OCI-LY3 (cell line): ENCODE measurements around the gene PLPP3.

Experiments
- EZH2phosphoT487 ChIP-seq: fragments of 200-600 bp; shearing (Covaris generic); IDR thresholded peaks from 2 replicates; pipeline ENCODE4 v1.6.1; 2018; ENCODE audit warnings: antibody characterized with exemption, mixed run types, low read depth
- TF ChIP-seq, protein P1 (sequence below): fragments of 200-600, 300-600 bp; sonication (generic); IDR thresholded peaks from 2 replicates; pipeline ENCODE4 v1.5.1; 2014; ENCODE audit warnings: antibody characterized with exemption, low read length, low read depth

DNA sequence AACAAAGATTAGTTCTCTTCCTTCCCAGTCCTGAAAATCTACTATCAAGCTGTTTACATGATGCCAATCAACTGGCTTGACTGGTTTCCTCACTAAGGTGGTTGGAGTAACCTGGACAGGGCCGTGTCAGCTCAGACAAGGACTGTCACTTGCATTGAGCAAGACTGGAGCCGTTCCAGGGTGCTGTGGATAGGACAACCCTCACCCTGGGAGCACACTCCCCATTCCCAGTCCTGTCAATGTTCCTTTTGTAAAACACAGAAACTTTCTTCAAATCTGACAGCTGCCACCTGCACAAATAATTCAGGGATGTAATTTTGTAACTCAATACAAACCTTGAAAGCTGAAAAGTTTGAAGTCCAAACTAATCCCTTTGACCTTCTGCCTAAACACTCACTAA, 31.4 kb downstream of the PLPP3 start:
- TF ChIP-seq, protein P1, sequence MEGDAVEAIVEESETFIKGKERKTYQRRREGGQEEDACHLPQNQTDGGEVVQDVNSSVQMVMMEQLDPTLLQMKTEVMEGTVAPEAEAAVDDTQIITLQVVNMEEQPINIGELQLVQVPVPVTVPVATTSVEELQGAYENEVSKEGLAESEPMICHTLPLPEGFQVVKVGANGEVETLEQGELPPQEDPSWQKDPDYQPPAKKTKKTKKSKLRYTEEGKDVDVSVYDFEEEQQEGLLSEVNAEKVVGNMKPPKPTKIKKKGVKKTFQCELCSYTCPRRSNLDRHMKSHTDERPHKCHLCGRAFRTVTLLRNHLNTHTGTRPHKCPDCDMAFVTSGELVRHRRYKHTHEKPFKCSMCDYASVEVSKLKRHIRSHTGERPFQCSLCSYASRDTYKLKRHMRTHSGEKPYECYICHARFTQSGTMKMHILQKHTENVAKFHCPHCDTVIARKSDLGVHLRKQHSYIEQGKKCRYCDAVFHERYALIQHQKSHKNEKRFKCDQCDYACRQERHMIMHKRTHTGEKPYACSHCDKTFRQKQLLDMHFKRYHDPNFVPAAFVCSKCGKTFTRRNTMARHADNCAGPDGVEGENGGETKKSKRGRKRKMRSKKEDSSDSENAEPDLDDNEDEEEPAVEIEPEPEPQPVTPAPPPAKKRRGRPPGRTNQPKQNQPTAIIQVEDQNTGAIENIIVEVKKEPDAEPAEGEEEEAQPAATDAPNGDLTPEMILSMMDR, result no peak
- TF ChIP-seq EZH2phosphoT487, result no peak
